HG02642 (cell line): Measurements from ENCODE around the gene INAFM2.

Experiments used
- ATAC-seq: cut with Tn5 transposase; IDR thresholded peaks from one replicate; pipeline ENCODE4 v1.9.1; 2021; ENCODE audit warnings: mild to moderate bottlenecking; ENCODE audit not compliant: unreplicated experiment, poor library complexity

Gene INAFM2

DNA sequence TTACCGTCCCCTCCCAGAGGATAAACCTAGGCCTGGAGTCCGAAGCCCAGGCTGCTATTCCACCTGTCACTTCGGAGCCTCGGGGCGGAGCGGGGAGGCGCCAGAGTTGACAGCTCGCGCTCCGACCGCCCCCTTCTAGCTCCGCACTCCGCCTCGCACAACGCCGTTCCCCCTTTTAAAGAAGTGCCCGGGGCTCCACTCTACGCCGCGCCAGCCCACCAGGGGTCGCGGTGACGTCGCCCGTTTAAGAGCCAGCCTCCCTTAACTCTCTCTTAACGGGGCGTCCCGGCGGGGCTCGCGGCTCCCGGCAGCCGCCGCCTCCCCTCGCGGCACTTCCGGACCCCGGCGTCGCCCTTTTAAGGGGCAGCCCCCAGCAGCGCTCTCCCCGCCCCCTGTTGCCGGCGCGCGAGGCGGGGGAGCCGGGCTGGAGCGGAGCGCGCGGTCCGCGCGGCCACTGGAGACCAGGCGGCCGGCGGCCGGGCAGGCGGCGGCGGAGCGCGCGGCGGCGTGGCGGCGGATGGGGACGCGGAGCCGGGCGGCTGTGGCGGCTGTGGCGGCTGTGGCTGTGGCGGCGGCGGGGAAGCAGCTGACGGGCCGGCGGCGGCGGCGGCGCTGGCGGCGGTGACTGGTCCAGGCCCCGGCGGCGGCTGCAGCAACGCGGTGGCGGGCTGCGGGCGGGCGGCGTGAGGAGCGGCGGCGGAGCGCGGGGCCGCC, at the start of gene INAFM2:
INAFM2 (plus strand) TSS at position 454 of the 714 bp plus-strand sequence. CDS start 364 bp downstream, outside the sequence.
- ATAC-seq = peak; percentile 89

GRCh38 chr15:40274350-40275274, 48.9 kb upstream of the INAFM2 start:
- peak; percentile 56 for ATAC-seq

- ATAC-seq = no peak
Observed at GRCh38 chr15:40275523-40275922, 48.0 kb upstream of the INAFM2 start.

GRCh38 chr15:40275954-40276353, 47.5 kb upstream of the INAFM2 start:
- no peak for ATAC-seq

- no peak for ATAC-seq
Observed at GRCh38 chr15:40276927-40277326, 46.6 kb upstream of the INAFM2 start.

GRCh38 chr15:40277471-40277870, 46.0 kb upstream of the INAFM2 start:
- no peak for ATAC-seq

GRCh38 chr15:40278026-40278425, 45.5 kb upstream of the INAFM2 start:
- no peak for ATAC-seq

DNA sequence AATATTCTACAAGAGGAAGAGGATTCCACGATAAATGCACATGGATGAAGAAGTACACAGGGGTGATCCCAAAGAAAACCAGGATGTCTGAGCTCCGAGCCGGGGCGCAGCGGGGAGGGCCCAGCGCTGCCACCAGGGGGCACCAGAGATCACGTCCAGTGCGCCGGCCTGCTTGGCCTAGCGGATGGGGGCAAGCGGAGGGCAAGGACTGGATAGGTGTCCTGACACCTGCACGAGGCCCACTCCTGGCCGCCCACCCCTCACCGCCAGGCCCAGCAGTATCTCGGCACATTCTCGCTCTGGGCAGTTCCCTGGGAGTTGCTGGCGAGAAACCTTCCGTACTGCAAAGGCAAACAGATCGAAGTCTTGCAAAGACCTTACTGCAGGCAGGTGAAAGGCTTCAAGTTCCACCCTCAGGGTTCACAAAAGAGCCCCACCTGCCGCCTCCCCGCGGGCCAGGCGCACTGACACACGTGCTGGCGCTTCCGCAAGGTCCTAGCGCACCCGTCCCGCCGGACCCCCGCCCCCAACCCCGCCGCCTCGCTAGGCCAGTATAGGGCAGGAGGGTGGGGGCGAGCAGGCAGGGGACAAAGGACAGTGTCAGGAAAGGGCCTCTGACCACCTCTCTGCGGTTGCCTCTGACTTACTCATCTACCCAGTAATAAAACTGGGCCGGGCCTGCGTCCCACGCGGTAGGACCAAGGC, 43.9 kb upstream of the INAFM2 start:
- ATAC-seq = no peak

GRCh38 chr15:40280260-40281056, 43.0 kb upstream of the INAFM2 start:
- ATAC-seq = no peak

GRCh38 chr15:40281057-40281800, 42.3 kb upstream of the INAFM2 start:
- ATAC-seq = no peak

DNA sequence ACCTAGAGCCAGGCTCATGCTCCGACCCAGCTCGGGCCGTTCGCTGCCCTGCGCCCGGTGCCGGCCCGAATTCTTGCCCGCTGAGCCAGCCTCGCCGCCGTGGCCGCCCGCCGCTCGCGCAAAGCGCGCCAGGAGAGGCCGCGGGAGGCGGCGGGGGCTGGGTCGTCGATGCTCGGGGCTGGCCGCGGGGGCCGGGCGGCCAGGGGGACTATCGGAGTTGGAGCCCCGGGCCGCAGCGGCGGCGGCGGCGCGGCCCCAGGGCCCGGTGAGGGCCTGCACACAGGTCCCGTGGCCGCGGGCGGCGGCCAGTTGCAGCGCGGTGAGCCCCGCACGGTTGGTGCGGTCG, 41.7 kb upstream of the INAFM2 start:
- no peak for ATAC-seq

DNA sequence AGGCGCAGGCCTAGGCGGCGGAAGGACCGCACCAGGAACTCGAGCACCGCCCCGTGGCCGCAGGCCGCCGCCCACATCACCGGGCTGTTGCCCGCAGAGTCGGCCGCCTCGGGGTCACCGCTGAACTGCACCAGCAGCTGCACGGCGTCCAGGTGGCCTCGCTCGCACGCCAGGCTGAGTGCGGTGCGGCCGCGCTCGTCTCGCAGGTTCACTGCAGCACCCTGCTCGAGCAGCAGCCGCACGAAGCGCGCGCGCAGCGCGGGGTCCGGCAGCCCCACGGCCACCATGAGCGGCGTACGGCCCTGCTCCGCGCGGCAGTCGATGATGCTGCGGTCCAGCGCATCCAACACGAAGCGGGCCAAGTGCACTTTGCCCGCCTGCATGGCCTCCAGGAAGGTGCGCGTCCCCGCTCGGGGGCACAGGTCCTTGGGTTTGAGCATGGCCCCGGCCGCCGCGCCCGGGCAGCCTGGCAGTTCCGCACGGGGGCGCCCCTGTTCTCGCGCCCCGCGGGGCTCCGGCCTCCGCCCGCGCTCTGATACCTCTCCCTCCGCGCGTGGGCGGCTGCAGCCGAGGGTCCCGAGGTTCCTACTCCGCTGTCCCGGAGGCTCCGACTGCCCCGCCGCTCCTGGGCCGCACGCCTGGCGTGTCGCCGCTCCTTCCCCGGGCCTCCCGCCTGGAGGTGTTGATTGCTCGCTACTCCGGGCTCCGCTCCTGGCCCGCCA, 41.2 kb upstream of the INAFM2 start:
- peak; percentile 44 for ATAC-seq

GRCh38 chr15:40282869-40283614, 40.5 kb upstream of the INAFM2 start, which contains the start of gene ANKRD63:
Gene ANKRD63 (minus strand): TSS chr15:40283064. CDS start chr15:40282586, 478 bp downstream.
- peak; percentile 35 for ATAC-seq

DNA sequence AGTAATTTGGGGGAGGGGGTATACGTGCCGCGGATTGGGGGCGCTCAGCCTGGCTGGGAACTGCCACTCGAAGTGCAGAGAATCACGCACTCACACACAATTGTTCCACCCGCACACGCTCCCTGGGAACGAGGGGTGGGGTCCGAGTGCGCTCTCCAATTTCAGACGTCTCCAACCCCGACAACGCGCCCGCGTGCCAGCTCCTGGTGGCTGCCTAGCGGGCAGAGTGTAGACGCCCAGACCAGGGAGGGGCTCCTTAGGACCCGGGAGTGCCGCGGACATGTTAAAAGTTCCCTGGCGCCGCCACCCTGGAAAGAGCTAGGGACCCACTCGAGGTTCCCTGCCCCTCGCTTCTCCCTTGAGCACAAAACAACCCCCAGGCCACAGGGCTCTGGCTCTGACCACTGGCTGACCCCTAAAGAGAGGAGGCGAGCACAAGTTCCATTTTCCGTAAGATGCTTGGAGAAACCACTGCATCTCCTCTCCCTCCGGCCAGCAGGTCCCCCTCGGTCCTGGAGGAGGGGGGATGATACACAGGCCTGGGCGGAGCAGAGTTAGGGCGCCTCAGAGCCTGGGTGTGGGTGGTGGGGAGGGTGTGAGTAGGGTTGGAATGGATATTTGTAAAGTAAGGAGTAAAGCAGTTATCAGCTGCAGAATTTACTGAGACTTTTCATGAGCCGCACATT, 39.7 kb upstream of the INAFM2 start:
- ATAC-seq = no peak

DNA sequence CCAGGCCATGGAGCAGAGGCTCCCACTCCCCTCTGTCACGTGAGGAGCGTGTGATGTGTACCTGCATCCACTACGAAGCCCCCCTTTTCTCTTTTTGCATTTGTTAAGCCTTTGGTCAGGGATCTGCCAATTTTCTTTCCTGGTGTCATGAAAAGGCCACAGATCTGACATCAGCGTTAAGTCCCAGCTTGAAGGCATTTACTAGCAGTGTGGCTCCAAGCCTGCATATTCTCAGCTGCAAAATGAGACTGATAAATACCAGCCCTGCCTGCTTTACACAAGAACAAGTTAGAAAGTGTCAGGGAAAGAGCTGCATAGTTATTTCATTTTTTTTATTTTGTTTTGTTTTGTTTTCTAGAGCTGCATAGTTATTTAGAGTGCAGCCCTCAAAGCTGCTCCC, 38.3 kb upstream of the INAFM2 start:
- ATAC-seq = no peak

DNA sequence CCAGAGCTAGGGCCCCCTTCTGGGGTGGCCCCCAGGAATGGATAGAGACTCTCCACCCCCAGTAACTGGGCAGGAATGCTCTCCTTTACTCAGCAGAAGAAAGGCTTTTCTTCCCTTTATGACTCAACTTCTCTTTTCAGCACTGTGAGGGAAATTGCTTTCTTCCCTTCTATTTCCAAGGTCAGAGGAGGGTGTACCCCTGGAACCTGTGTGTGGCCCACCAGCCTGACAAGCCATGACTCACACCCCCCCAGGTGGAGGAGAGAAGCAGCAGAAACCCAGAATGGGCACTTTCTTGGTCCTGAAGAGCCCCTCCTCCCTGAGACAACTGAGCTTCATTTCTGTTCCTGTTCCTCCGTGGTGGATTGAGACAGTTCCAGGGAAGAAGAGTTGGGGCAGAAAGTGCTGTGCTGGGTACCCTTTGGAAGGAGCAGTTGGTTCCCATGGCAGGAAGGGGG, 37.9 kb upstream of the INAFM2 start:
- no peak for ATAC-seq

GRCh38 chr15:40286061-40286532, 37.4 kb upstream of the INAFM2 start:
- ATAC-seq = no peak
